Body of pancreas (tissue), 4 donors: ENCODE measurements around the gene EFNA2. TPM values are rescaled to one million over a fixed set of nuclear protein-coding genes. Genes with fewer than 3 reads are reported as not detected.

ENCODE experiments used
- ATAC-seq: fragments of 150-250 bp; one replicate; pipeline ENCODE4 v1.9.1; 2016
- DNase-seq, 4 donors: peaks; one replicate each; pipeline ENCODE4 v3.0.0-alpha.2; 2019
- H3K27ac ChIP-seq, 4 donors: fragments of 200-600 bp; sonication (generic); 1 replicate in 3 of 4; 2 replicates in 1 of 4; pipeline versions ENCODE4 v1.5.1 to v1.6.1; 2016 to 2019; ENCODE audit warnings: mild to moderate bottlenecking in 1 of 4, mixed read lengths in 1 of 4, moderate library complexity in 1 of 4
- H3K27me3 ChIP-seq, 2 donors: fragments of 200-600 bp; sonication (generic); one replicate each; pipeline ENCODE4 v1.6.0; 2016; ENCODE audit warnings: mild to moderate bottlenecking in 1 of 2
- H3K36me3 ChIP-seq, 2 donors: fragments of 200-600 bp; sonication (generic); replicated peaks in 1 of 2; 2 replicates each; pipeline ENCODE4 v1.5.1; 2016; ENCODE audit warnings: low read depth in 2 of 2; ENCODE audit not compliant: insufficient read depth in 1 of 2
- H3K4me1 ChIP-seq: fragments of 200-600 bp; sonication (generic); one replicate; pipeline ENCODE4 v1.6.0; 2016
- H3K4me3 ChIP-seq, 2 donors: fragments of 200-600 bp; sonication (generic); 1 replicate in 1 of 2; 2 replicates in 1 of 2; pipeline ENCODE4 v1.5.1; 2016 to 2019
- H3K9me3 ChIP-seq, 3 donors: fragments of 200-600 bp; sonication (generic); 1 replicate in 2 of 3; 2 replicates in 1 of 3; pipeline ENCODE4 v1.5.1; 2016
- POLR2A ChIP-seq, 3 donors: fragments of 450-650 bp; IDR thresholded peaks; one replicate each; pipeline ENCODE4 v1.6.1; 2016; ENCODE audit warnings: antibody characterized with exemption in 3 of 3, mild to moderate bottlenecking in 2 of 3
- WGBS, 2 donors: methylation state at CpG; one replicate each; pipeline ENCODE4 v1.1.5; 2017; 5-methylcytosine and 5-hydroxymethylcytosine counted together
- intact Hi-C: fragments of 100-400 bp; cut with DNase I; formaldehyde crosslinking; loops from one replicate; pipeline ENCODE4 v1.15.1; 2023
- total RNA-seq, 2 donors: library from RNA; depleted of rRNA; stranded (reverse); fragments of >200 nt; gene quantifications; one replicate each; pipeline ENCODE4 v1.1.0, GENCODE V29; 2016
- TF ChIP-seq, protein P1 (sequence below), 7 experiments: fragments of 450-650 bp in 4 of 7; fragments of 200-600 bp in 3 of 7; sonication (generic) in 3 of 7; IDR thresholded peaks; one replicate each; pipeline ENCODE4 v1.5.1; 2016 to 2019; ENCODE audit warnings: antibody characterized with exemption in 7 of 7

The EFNA2 gene
- total RNA-seq, 2 donors from 2014 or later: not detected

DNA sequence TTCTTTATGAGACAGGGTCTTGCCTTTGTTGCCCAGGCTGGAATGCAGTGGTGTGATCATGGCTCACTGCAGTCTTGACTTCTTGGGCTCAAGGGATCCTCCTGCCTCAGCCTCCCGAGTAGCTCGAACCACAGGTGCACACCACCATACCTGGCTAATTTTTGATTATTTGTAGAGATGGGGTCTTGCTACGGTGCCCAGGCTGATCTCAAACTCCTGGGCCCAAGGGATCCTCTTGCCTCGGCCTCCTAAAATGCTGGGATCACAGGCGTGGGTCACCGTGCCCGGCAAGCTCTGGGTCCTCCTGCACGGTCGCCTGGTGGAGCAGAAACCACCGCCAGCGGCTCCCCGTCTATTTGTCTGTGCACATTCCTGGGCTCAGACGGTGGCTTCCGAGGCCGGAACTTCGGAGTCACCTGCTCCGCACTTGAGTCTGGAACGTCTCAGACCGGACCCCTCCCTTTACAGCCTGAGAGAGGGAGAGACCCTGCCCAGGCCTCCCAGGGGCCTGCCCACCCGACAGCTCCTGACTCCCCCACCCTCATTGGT lies 22.2 kb downstream of the EFNA2 start:
- no peak for TF ChIP-seq POLR2A (IDR thresholded peaks at IDR 0.05)
- TF ChIP-seq, protein P1, sequence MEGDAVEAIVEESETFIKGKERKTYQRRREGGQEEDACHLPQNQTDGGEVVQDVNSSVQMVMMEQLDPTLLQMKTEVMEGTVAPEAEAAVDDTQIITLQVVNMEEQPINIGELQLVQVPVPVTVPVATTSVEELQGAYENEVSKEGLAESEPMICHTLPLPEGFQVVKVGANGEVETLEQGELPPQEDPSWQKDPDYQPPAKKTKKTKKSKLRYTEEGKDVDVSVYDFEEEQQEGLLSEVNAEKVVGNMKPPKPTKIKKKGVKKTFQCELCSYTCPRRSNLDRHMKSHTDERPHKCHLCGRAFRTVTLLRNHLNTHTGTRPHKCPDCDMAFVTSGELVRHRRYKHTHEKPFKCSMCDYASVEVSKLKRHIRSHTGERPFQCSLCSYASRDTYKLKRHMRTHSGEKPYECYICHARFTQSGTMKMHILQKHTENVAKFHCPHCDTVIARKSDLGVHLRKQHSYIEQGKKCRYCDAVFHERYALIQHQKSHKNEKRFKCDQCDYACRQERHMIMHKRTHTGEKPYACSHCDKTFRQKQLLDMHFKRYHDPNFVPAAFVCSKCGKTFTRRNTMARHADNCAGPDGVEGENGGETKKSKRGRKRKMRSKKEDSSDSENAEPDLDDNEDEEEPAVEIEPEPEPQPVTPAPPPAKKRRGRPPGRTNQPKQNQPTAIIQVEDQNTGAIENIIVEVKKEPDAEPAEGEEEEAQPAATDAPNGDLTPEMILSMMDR (IDR thresholded peaks at IDR 0.05): no peak
- no peaks in the 10 kb centered on the region for H3K36me3 ChIP-seq
- no peak overlapping the region for H3K27ac ChIP-seq
- no peaks in the 10 kb centered on the region for H3K27me3 ChIP-seq
- H3K4me1 ChIP-seq: no peaks in the 10 kb centered on the region
- ATAC-seq (no peak), DNase-seq (no peak)
- intact Hi-C loops: no loop called here
- H3K4me3 ChIP-seq: no peak overlapping the region
- H3K9me3 ChIP-seq: no peaks in the 10 kb centered on the region
- WGBS, 2 donors: 75 to 91% methylated on average over 3 to 20 of the region's 20 CpGs

DNA sequence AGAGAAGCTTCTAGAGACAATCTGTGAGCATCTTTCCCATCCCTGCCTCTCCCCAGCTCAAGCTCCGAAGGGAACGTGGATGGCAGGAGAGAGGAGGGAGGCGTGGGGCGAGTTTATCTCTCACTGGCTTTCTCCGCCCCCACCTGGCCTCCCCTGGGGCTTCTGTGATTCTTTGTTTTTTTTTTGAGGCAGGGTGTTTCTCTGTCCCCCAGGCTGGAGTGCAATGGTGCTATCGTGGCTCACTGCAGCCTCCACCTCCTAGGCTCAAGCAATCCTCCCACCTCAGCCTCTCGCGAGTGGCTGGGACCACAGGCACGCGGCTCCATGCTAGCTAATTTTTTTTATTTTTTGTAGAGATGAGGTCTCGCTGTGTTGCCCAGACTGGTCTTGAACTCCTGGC lies 23.0 kb downstream of the EFNA2 start:
- intact Hi-C loops: no loop called here
- DNase-seq (no peak), ATAC-seq (no peak)
- no peak overlapping the region for H3K4me3 ChIP-seq
- no peaks in the 10 kb centered on the region for H3K4me1 ChIP-seq
- H3K36me3 ChIP-seq: no peaks in the 10 kb centered on the region
- TF ChIP-seq, protein P1 (IDR thresholded peaks at IDR 0.05): no peak
- no peaks in the 10 kb centered on the region for H3K27me3 ChIP-seq
- no peak overlapping the region for H3K27ac ChIP-seq
- WGBS, 2 donors: 55 to 57% methylated on average over 11 of the region's 11 CpGs
- no peaks in the 10 kb centered on the region for H3K9me3 ChIP-seq

DNA sequence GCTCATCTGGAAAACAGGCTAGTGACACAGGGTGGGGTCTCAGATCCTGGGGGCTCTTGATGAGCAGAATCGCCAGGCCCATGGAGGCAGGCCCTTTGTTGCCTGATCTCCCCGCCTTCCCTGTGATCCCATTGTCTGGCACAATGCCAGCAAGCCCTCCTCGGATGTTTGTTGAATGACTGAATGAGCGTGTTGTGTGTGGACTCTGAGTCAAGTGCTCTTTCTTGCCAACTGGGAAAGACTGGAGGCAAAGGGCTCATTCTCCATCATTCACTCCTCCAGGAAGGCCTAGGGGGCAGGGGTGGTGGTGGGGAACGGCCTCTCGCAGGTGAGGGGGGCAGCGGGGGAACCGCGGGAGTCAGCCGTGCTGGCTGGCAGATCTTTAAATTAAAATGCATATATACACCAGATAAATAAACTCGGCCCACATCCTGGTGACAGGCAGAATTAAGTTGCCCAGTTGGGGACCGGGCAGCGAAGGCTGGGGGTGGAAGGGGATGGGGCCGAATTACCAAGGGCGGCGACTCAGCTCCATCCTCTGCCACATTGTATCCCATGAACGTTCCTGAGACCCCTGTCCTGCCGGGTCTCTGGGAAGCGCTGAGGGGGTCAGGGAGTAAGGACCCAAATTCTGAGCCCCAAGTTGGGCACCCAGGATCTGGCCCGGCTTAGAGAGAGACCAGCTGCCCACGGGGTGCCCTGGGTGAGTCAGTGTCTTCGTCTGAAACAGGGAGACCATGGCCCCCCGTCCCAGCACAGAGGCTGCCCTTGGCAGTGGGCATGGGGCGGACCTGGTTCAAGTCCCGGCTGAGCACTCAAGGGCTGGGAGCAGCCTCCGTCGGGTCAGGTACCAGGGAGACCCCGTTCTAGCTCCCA lies 24.5 kb downstream of the EFNA2 start:
- H3K9me3 ChIP-seq: no peaks in the 10 kb centered on the region
- WGBS, 2 donors: 56 to 64% methylated on average over 17 to 28 of the region's 28 CpGs
- H3K27me3 ChIP-seq: no peaks in the 10 kb centered on the region
- H3K4me3 ChIP-seq: no peak overlapping the region
- TF ChIP-seq, protein P1 (IDR thresholded peaks at IDR 0.05): no peak
- TF ChIP-seq POLR2A (IDR thresholded peaks at IDR 0.05): no peak
- no peaks in the 10 kb centered on the region for H3K4me1 ChIP-seq
- H3K36me3 ChIP-seq: no peaks in the 10 kb centered on the region
- intact Hi-C loops: no loop called here
- DNase-seq (no peak), ATAC-seq (no peak)
- H3K27ac ChIP-seq: no peak overlapping the region

DNA sequence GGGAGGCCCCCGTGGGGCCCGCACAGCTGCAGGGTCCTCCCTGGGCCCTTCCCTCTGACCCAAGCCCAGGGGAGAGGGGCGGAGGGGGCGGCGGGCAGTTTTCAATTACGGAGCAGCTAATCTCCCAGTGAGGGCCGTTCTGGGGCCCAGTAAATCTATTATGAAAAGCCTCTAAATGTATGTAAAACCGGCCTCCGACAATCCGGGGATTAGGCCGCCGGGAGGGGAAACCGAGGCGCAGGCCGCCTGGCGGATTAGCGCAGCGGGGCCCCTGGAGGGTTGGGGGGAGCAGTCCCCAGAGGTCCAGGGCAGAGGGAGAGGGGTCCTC lies 25.1 kb downstream of the EFNA2 start:
- ATAC-seq (no peak), DNase-seq (no peak)
- Histone ChIP-seq H3K36me3 (no peaks in the 10 kb centered on the region), H3K9me3 (no peaks in the 10 kb centered on the region), H3K27ac (no peak overlapping the region), H3K4me3 (no peak overlapping the region), H3K4me1 (peaks cover 6% of the 10 kb centered on the region), H3K27me3 (no peaks in the 10 kb centered on the region)
- WGBS, 2 donors: 81 to 86% methylated on average over 16 to 18 of the region's 18 CpGs
- TF ChIP-seq, protein P1 (IDR thresholded peaks at IDR 0.05): no peak
- no peak for TF ChIP-seq POLR2A (IDR thresholded peaks at IDR 0.05)
- intact Hi-C loops: no loop called here
